ENCODE data around the gene BNC2.

DNA sequence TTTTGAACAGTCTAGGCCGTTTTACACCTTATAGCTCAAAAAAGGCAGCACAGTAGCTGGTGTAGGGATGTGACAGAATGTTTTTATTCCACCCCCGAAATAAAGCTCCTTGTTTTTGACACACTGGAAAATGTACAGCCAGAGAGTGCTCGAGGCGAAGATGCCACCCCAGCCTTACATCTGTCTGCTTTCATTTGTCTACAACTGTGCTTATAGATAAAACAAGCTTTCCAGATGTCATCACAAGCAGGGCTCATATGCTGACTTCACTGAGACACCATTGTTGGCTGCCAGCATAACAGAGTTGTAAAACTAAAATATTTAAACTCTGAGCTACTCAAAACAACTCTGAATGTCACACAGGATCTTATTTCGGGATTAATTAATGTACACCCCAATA lies 386.3 kb downstream of the BNC2 start:
- no peak for TF ChIP-seq EZH2 (IDR thresholded peaks at IDR 0.05; ENCODE audit: insufficient read depth, poor library complexity, severe bottlenecking)
- no peak for TF ChIP-seq EZH2phosphoT487 (IDR thresholded peaks at IDR 0.05; ENCODE audit: insufficient read depth, low read depth)

Measured in GM23248 (cell line).